HG03460 (cell line): ENCODE results near the gene CLCN2.

Experiments used
- ATAC-seq: cut with Tn5 transposase; IDR thresholded peaks from one replicate; pipeline ENCODE4 v1.9.1; 2021; ENCODE audit not compliant: unreplicated experiment

CLCN2 gene

GRCh38 chr3:184300378-184300720 lies 61.1 kb downstream of the CLCN2 start:
- no peak for ATAC-seq

GRCh38 chr3:184299488-184300377 lies 61.7 kb downstream of the CLCN2 start:
- ATAC-seq = peak; percentile 2

- ATAC-seq = peak; percentile 93
Measured at GRCh38 chr3:184298759-184299487, 62.5 kb downstream of the CLCN2 start, which contains the start of gene PSMD2. PSMD2 (plus strand) TSS chr3:184299241; CDS start chr3:184299267, 26 bp downstream.

- no peak for ATAC-seq
Measured at GRCh38 chr3:184296616-184297015, 64.8 kb downstream of the CLCN2 start.
